Measurements from ENCODE around the gene CCR1.

Gene CCR1

DNA sequence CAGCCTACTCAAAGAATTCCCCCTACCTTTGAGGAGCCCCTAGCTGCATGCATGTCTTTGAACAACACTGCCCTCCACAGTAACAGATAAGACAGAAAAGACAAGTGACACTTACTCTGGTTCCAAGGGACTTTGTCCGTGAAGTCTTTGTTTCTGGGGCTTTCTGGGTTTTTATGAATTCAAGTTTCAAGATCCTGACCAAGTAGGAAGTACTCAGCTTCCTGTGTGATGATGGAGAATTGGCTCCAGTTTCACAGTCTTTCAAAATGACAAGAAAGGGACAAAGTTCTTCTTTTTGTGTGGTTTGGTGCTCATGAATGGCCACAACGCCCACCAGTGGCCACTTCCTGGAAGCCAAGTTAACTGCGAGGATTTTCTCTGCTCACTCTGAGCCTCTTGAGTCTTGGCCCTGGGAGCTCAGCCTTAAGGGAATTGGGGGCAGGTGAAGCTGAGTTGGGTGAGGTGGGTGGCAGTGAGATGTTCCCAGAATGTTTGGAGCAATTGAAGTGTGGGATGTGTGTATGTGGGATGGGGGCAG is at the start of gene CCR1:
CCR1 (minus strand) TSS at position 147 of the 538 bp plus-strand sequence. CDS start 4,000 bp downstream, outside the sequence.
- Histone ChIP-seq H3K4me3 (ENCODE audit: low read depth, low read length) (no peak within 1 kb of the TSS), H3K36me3 (ENCODE audit: control insufficient read depth, insufficient read depth, low read length) (no peaks in the 10 kb centered on the region), H3K9me3 (ENCODE audit: control insufficient read depth, insufficient read depth, low read length) (no peaks in the 10 kb centered on the region), H3K9ac (ENCODE audit: low read depth, low read length) (no peak within 1 kb of the TSS), H3K4me1 (ENCODE audit: control insufficient read depth, insufficient read depth, low read length) (peaks cover 5% of the 10 kb centered on the region), H3K27me3 (ENCODE audit: control insufficient read depth, insufficient read depth, low read length) (no peaks in the 10 kb centered on the region)

DNA sequence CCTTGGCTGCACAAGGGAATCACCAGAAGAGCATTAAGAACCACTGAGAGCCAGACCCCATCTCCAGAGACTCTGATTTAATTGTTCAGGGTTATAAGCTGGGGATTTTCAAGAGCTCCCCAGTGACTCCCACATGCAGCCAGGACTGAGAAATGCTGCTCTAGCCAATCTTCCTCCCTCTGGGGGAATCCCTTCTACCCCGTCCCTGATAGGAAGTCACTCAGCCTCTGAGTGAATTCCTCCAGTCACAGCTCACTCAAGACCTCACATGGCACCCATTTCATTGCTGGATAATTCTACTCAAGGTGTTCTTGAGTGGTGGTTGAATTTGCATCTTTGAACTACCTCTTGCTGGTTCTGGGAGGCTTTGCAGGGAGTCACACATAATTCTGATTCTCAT is 44.9 kb upstream of the CCR1 start:
- Histone ChIP-seq H3K27me3 (ENCODE audit: control insufficient read depth, insufficient read depth, low read length) (no peaks in the 10 kb centered on the region), H3K36me3 (ENCODE audit: control insufficient read depth, insufficient read depth, low read length) (no peaks in the 10 kb centered on the region), H3K4me3 (ENCODE audit: low read depth, low read length) (no peak overlapping the region), H3K9ac (ENCODE audit: low read depth, low read length) (no peak overlapping the region), H3K4me1 (ENCODE audit: control insufficient read depth, insufficient read depth, low read length) (no peaks in the 10 kb centered on the region), H3K9me3 (ENCODE audit: control insufficient read depth, insufficient read depth, low read length) (no peaks in the 10 kb centered on the region)

DNA sequence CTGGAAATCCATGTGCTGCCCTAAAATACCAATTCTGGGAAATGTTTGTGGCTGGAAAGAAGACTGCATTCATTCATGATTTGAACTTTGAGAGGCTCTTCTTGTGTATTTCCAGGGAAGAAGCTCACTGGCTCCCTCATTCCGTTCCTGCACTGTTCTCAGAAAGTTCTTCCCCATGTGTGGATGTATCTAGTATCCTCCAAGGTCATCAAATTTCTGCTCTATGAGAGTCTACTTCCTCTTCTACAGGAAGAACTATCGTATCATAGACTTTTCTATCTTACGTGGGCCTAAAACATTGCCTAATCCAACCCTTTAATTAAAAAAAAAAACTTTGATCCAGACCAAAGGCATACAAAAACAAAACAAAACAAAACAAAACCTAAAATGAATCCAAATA is 37.0 kb upstream of the CCR1 start:
- no peaks in the 10 kb centered on the region for H3K27me3 ChIP-seq (ENCODE audit: control insufficient read depth, insufficient read depth, low read length)
- H3K9me3 ChIP-seq (ENCODE audit: control insufficient read depth, insufficient read depth, low read length): no peaks in the 10 kb centered on the region
- H3K4me1 ChIP-seq (ENCODE audit: control insufficient read depth, insufficient read depth, low read length): no peaks in the 10 kb centered on the region
- H3K9ac ChIP-seq (ENCODE audit: low read depth, low read length): no peak overlapping the region
- no peak overlapping the region for H3K4me3 ChIP-seq (ENCODE audit: low read depth, low read length)
- H3K36me3 ChIP-seq (ENCODE audit: control insufficient read depth, insufficient read depth, low read length): no peaks in the 10 kb centered on the region

DNA sequence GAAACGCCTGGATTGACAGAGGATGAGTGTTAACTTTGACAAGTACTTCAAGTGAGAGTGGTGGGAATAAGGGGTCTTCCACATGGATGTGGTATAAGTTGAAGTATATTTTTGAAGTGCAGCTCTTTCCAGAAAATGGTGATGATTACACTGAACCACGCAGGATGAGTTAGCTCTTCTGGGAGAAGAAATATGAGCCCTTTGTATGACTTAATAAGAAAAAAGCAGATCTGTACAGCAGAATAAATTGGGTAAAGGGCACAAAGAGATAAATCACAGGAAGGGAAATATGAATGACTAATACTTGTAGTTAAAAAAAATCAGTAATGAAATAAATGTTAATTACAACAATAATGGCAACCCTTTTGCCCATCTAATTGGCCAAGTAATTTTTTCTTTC is 35.4 kb upstream of the CCR1 start:
- H3K4me3 ChIP-seq (ENCODE audit: low read depth, low read length): no peak overlapping the region
- H3K9ac ChIP-seq (ENCODE audit: low read depth, low read length): no peak overlapping the region
- H3K27me3 ChIP-seq (ENCODE audit: control insufficient read depth, insufficient read depth, low read length): no peaks in the 10 kb centered on the region
- no peaks in the 10 kb centered on the region for H3K9me3 ChIP-seq (ENCODE audit: control insufficient read depth, insufficient read depth, low read length)
- no peaks in the 10 kb centered on the region for H3K36me3 ChIP-seq (ENCODE audit: control insufficient read depth, insufficient read depth, low read length)
- peaks cover 10% of the 10 kb centered on the region for H3K4me1 ChIP-seq (ENCODE audit: control insufficient read depth, insufficient read depth, low read length)

DNA sequence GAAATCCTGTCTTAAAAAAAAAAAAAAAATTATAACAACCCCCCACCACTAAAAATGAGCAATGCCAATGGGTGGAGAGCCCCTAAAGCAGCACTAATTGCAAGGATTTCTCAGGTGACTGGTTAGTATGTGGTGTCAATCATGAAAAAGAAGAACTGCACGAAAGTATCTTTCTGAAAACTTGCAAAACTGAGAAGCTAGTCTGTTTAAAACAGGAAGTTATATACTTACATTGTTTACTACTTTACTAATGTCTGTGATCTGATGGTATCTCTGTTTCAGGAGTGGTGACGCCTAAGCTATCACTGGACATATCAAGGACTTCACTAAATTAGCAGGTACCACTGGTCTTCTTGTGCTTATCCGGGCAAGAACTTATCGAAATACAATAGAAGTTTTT is 34.0 kb upstream of the CCR1 start, which contains the start of gene CCR3:
CCR3 (plus strand) TSS at position 341 of the 400 bp plus-strand sequence. CDS start 22,699 bp downstream, outside the sequence.
- no peak within 1 kb of the TSS for H3K4me3 ChIP-seq (ENCODE audit: low read depth, low read length)
- peaks cover 10% of the 10 kb centered on the region for H3K4me1 ChIP-seq (ENCODE audit: control insufficient read depth, insufficient read depth, low read length)
- no peaks in the 10 kb centered on the region for H3K36me3 ChIP-seq (ENCODE audit: control insufficient read depth, insufficient read depth, low read length)
- H3K9me3 ChIP-seq (ENCODE audit: control insufficient read depth, insufficient read depth, low read length): no peaks in the 10 kb centered on the region
- no peaks in the 10 kb centered on the region for H3K27me3 ChIP-seq (ENCODE audit: control insufficient read depth, insufficient read depth, low read length)
- no peak within 1 kb of the TSS for H3K9ac ChIP-seq (ENCODE audit: low read depth, low read length)

DNA sequence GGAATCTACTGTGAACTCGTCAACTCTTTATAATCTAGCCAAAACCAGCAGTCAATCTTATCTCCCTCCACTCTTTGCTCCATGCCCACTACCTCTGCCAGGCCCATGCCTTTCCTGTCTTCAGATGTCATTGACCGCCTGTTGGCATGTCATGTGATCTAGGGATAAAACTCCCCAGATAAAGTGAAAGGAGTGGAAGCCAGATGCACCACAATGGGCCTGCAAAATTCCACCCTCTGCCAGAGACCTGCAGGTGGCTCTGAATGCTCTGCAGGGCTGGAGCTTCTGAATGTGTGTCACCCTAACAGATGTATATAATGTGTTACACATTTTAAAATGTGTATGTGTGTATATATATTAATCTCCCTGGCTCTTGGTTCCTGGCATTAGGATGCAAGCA is 31.8 kb upstream of the CCR1 start:
- Histone ChIP-seq H3K4me3 (ENCODE audit: low read depth, low read length) (no peak overlapping the region), H3K36me3 (ENCODE audit: control insufficient read depth, insufficient read depth, low read length) (no peaks in the 10 kb centered on the region), H3K9ac (ENCODE audit: low read depth, low read length) (no peak overlapping the region), H3K9me3 (ENCODE audit: control insufficient read depth, insufficient read depth, low read length) (no peaks in the 10 kb centered on the region), H3K4me1 (ENCODE audit: control insufficient read depth, insufficient read depth, low read length) (peaks cover 10% of the 10 kb centered on the region), H3K27me3 (ENCODE audit: control insufficient read depth, insufficient read depth, low read length) (no peaks in the 10 kb centered on the region)

DNA sequence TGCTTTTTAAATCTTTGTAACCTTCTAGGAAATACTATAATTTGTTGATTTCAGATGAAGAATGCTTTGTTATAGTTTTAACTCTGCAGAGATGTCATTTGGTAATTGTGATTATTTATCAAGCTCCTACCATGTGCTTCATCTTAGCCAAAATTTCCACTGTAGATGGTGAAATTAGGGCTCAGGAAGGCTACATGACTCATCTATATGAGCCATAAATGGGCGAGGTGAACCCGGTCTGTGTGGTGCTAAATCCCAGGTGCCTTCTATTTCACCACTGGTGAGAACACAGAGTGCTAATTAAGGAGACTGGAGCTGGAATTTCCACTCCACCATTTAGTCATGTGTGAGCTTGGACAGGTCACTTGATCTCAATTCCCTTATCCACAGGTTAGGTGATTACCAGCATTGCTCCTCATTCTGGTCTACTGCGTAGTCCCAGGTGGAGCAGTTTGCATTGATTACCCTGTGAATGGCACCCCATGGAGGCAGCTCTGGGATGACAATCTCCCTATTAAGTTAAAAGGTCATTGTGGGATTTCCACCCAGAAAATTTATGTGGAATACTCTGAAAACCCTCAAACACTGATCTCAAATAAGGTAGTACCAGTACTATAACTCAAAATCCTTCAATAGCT is 31.3 kb upstream of the CCR1 start:
- no peaks in the 10 kb centered on the region for H3K36me3 ChIP-seq (ENCODE audit: control insufficient read depth, insufficient read depth, low read length)

DNA sequence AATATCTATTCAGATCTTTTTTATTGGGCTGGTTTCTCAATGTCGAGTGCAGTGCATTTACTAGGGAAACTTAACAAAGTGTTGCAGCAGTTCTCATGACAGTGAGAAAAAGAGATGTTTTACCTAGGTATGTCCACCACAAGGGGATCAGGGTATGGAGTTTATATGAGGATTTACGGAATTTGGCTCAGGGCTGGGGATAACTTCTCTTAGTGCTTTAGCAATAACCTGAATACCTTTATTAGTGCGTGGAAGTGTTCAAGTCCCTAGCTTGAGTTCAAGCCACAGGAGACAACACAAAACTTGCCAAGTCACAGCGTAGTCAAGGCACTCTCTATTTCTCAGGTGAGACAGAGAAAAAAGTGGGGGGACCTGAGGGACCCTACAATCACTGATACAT is 30.3 kb upstream of the CCR1 start:
- no peak overlapping the region for H3K4me3 ChIP-seq (ENCODE audit: low read depth, low read length)
- peaks cover 10% of the 10 kb centered on the region for H3K4me1 ChIP-seq (ENCODE audit: control insufficient read depth, insufficient read depth, low read length)
- H3K27me3 ChIP-seq (ENCODE audit: control insufficient read depth, insufficient read depth, low read length): no peaks in the 10 kb centered on the region
- H3K9ac ChIP-seq (ENCODE audit: low read depth, low read length): no peak overlapping the region
- no peaks in the 10 kb centered on the region for H3K36me3 ChIP-seq (ENCODE audit: control insufficient read depth, insufficient read depth, low read length)
- H3K9me3 ChIP-seq (ENCODE audit: control insufficient read depth, insufficient read depth, low read length): no peaks in the 10 kb centered on the region

More for the DNA sequence above, 31.3 kb upstream of the CCR1 start:
- Histone ChIP-seq H3K27me3 (ENCODE audit: control insufficient read depth, insufficient read depth, low read length) (no peaks in the 10 kb centered on the region), H3K4me1 (ENCODE audit: control insufficient read depth, insufficient read depth, low read length) (peaks cover 10% of the 10 kb centered on the region), H3K9ac (ENCODE audit: low read depth, low read length) (no peak overlapping the region), H3K4me3 (ENCODE audit: low read depth, low read length) (no peak overlapping the region), H3K9me3 (ENCODE audit: control insufficient read depth, insufficient read depth, low read length) (no peaks in the 10 kb centered on the region)

DNA sequence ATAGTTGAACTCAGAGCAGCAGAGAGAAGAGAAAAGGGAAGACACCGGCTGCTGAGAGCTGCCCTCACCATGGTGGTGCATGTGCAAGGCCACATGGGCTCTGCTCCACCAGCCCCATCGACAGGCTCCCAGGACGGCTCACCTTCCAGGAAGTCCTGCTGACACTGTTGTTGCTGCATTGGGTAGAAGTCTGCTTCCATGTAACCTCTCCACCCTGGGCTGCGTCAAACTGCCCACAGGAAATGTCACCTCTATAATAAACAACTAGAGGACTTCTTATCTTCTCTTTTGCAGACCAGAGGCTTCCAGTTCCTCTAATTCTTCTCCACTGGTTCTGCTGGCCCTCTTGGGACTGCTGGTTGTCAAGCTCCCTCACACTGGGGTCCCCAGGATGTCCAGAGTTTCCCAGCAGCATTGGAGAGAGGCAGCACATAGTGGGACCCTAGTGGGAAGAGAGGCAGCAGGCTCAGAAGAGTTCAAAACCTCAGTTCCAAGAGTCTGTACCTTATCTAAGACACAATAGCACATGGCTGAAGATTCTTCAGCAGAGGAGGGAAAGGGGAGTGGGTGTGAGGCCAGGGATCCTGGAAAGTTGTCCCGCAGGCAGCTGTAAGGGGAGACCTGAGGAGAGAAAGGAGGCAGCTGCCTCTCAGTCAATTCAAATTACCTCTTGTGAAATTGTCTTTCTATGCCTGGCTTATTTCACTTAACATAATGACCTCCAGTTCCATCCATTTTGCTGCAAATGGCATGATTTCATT is 28.4 kb upstream of the CCR1 start:
- Histone ChIP-seq H3K9ac (ENCODE audit: low read depth, low read length) (no peak overlapping the region), H3K27me3 (ENCODE audit: control insufficient read depth, insufficient read depth, low read length) (no peaks in the 10 kb centered on the region), H3K4me3 (ENCODE audit: low read depth, low read length) (no peak overlapping the region), H3K9me3 (ENCODE audit: control insufficient read depth, insufficient read depth, low read length) (no peaks in the 10 kb centered on the region), H3K4me1 (ENCODE audit: control insufficient read depth, insufficient read depth, low read length) (peaks cover 10% of the 10 kb centered on the region), H3K36me3 (ENCODE audit: control insufficient read depth, insufficient read depth, low read length) (no peaks in the 10 kb centered on the region)

DNA sequence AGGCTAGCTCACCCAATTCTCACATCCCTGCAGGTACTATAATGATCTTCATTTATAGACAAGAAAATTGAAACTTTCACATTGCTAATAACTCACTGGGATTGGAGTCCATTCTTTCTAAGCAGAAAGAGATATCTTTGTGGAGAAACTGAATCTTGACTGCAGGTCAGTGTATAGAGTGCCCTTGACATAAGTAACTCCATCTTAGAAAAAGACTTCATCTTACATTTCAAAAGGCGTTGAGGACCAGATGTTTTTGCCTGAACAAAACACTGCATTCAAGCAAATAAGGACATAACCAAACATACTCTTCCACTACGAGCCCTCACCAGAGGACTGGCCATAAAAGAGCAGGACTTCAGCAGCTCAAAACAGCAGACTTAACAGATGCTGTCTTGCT is 27.3 kb upstream of the CCR1 start:
- Histone ChIP-seq H3K9ac (ENCODE audit: low read depth, low read length) (no peak overlapping the region), H3K36me3 (ENCODE audit: control insufficient read depth, insufficient read depth, low read length) (no peaks in the 10 kb centered on the region), H3K4me3 (ENCODE audit: low read depth, low read length) (no peak overlapping the region), H3K27me3 (ENCODE audit: control insufficient read depth, insufficient read depth, low read length) (no peaks in the 10 kb centered on the region), H3K9me3 (ENCODE audit: control insufficient read depth, insufficient read depth, low read length) (no peaks in the 10 kb centered on the region), H3K4me1 (ENCODE audit: control insufficient read depth, insufficient read depth, low read length) (peaks cover 10% of the 10 kb centered on the region)

DNA sequence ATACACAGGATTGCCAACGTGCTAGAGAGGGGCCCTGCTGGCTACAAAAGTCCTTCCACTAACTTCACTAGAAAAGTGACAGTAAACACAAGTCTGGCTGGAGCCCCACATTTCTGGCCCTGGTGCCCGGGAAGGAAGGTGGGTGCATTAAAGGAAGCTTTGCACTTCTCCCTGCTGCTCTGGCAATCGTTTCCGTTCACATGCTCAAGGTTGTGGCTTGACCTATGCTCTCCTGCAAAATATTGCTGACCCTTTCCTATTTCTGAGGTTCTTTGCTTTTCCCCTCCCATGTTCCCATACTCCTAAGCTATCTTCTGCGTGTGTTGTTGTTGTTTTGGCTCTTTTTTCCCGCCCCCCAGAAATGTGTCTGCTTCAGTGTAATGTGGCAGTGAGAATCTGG is 25.1 kb upstream of the CCR1 start:
- Histone ChIP-seq H3K4me3 (ENCODE audit: low read depth, low read length) (no peak overlapping the region), H3K36me3 (ENCODE audit: control insufficient read depth, insufficient read depth, low read length) (no peaks in the 10 kb centered on the region), H3K9me3 (ENCODE audit: control insufficient read depth, insufficient read depth, low read length) (no peaks in the 10 kb centered on the region), H3K27me3 (ENCODE audit: control insufficient read depth, insufficient read depth, low read length) (no peaks in the 10 kb centered on the region), H3K9ac (ENCODE audit: low read depth, low read length) (no peak overlapping the region), H3K4me1 (ENCODE audit: control insufficient read depth, insufficient read depth, low read length) (no peaks in the 10 kb centered on the region)

DNA sequence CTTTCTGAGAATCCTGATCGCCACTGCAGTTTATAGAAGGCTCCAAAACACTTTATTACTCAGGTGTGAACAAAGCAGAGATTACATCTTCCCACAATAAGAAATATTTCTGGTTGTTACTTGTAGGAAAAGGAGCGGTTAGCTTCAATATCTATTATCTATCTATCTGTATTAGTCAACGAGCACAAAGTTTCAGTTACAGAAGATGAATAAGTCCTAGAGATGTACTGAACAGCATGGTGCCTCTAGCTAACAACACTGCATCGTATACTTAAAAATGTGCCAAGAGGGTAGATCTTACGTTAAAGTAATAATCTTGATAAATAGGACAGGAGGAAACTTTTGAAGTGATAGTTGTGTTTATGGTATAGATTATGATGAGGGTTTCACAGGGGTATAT is 23.2 kb upstream of the CCR1 start:
- Histone ChIP-seq H3K36me3 (ENCODE audit: control insufficient read depth, insufficient read depth, low read length) (no peaks in the 10 kb centered on the region), H3K4me1 (ENCODE audit: control insufficient read depth, insufficient read depth, low read length) (no peaks in the 10 kb centered on the region), H3K27me3 (ENCODE audit: control insufficient read depth, insufficient read depth, low read length) (no peaks in the 10 kb centered on the region), H3K9me3 (ENCODE audit: control insufficient read depth, insufficient read depth, low read length) (no peaks in the 10 kb centered on the region), H3K9ac (ENCODE audit: low read depth, low read length) (no peak overlapping the region), H3K4me3 (ENCODE audit: low read depth, low read length) (no peak overlapping the region)

All from iPS-15b (cell line).